C4-2B (cell line): ENCODE data around the gene GCSAM.

ENCODE experiments used
- ZFX ChIP-seq: fragments of 450-650 bp; IDR thresholded peaks from 2 replicates; pipeline ENCODE4 v1.6.1; 2017
- TF ChIP-seq, protein P1 (sequence below): fragments of 450-650 bp; conservative IDR thresholded peaks from 2 replicates; pipeline ENCODE4 v1.5.1; 2017; ENCODE audit warnings: mild to moderate bottlenecking

DNA sequence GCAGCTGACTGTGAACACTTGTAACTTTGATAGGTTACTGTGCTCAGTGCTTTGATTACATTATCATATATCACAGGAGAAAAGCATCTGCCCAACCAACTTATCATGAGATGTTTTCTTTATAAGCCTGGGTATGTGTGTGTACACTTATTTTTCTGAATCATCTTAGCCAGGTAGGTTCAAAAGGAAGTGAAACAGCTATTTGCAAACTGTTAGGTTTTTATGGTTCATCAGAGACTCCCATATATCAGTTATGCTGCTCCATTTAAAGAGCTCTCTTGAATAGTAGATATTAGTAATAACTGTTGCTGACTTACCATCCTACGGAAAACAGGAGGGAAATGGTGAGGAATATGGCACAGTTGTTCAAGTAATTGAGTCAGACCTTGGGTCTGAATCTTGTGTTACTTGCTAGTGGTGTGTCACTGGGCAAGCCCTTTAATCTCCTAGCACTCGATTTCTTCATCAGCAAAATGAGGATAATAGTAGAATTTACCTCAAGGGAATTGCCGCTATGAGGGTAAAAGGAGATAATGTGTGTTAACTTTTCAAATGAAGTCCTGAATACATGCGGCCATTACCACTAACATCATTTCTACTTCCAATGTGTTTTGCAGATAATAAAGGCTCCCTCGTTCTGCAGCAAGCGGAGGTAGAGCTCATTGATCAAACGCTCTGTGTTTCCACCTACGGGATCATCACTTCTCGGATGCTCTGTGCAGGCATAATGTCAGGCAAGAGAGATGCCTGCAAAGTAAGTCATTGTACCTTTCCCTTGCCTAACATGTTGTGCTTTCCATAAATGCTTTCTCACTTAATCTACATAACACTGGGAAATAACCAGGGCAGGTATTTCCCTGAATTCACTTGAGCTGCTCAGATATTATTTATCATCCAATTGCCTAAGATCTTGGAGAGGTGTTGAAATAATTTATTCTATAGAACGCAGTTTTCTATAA lies 54.6 kb downstream of the GCSAM start:
- TF ChIP-seq, protein P1, sequence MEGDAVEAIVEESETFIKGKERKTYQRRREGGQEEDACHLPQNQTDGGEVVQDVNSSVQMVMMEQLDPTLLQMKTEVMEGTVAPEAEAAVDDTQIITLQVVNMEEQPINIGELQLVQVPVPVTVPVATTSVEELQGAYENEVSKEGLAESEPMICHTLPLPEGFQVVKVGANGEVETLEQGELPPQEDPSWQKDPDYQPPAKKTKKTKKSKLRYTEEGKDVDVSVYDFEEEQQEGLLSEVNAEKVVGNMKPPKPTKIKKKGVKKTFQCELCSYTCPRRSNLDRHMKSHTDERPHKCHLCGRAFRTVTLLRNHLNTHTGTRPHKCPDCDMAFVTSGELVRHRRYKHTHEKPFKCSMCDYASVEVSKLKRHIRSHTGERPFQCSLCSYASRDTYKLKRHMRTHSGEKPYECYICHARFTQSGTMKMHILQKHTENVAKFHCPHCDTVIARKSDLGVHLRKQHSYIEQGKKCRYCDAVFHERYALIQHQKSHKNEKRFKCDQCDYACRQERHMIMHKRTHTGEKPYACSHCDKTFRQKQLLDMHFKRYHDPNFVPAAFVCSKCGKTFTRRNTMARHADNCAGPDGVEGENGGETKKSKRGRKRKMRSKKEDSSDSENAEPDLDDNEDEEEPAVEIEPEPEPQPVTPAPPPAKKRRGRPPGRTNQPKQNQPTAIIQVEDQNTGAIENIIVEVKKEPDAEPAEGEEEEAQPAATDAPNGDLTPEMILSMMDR = no peak
- TF ChIP-seq ZFX = no peak
